Ectodermal cell (in vitro differentiated cells): ENCODE data around the gene HMGCS2.

Experiments
- H3K27ac ChIP-seq: 2 replicates; pipeline ENCODE4 v1.7.0; 2013; ENCODE audit warnings: mild to moderate bottlenecking, low read depth, low read length; ENCODE audit not compliant: insufficient read depth, poor library complexity, severe bottlenecking
- H3K27me3 ChIP-seq: 2 replicates; pipeline ENCODE4 v1.7.0; 2013; ENCODE audit warnings: mild to moderate bottlenecking, low read length; ENCODE audit not compliant: insufficient read depth, control insufficient read depth, poor library complexity, severe bottlenecking
- H3K36me3 ChIP-seq: one replicate; pipeline ENCODE4 v1.7.0; 2013; ENCODE audit warnings: low read length; ENCODE audit not compliant: control insufficient read depth, insufficient read depth
- H3K4me1 ChIP-seq: one replicate; pipeline ENCODE4 v1.7.0; 2013; ENCODE audit warnings: low read length; ENCODE audit not compliant: control insufficient read depth, insufficient read depth
- H3K4me3 ChIP-seq: 2 replicates; pipeline ENCODE4 v1.7.0; 2013; ENCODE audit warnings: low read depth, low read length, control low read depth; ENCODE audit not compliant: insufficient read depth
- H3K9me3 ChIP-seq: 2 replicates; pipeline ENCODE4 v1.7.0; 2013; ENCODE audit warnings: mild to moderate bottlenecking, low read length, moderate library complexity; ENCODE audit not compliant: control insufficient read depth
- WGBS, 2 experiments: methylation state at CpG; one replicate each; pipeline ENCODE4 v1.1.7; 2013; ENCODE audit warnings: missing lambda C conversion rate in 2 of 2; 5-methylcytosine and 5-hydroxymethylcytosine counted together

The HMGCS2 gene

GRCh38 chr1:119733754-119734153, 35.0 kb downstream of the HMGCS2 start:
- Histone ChIP-seq H3K27ac (no peak overlapping the region), H3K4me1 (peaks cover 4% of the 10 kb centered on the region), H3K9me3 (no peaks in the 10 kb centered on the region), H3K36me3 (peaks cover 43% of the 10 kb centered on the region), H3K4me3 (no peak overlapping the region), H3K27me3 (no peaks in the 10 kb centered on the region)
- WGBS, 2 experiments: 96 to 99% methylated on average over 3 of the region's 3 CpGs

GRCh38 chr1:119732465-119733168, 36.1 kb downstream of the HMGCS2 start:
- Histone ChIP-seq H3K27me3 (no peaks in the 10 kb centered on the region), H3K36me3 (peaks cover 52% of the 10 kb centered on the region), H3K9me3 (no peaks in the 10 kb centered on the region), H3K4me3 (no peak overlapping the region), H3K4me1 (peaks cover 4% of the 10 kb centered on the region), H3K27ac (no peak overlapping the region)
- 92 to 93% methylated on average over 11 of the region's 11 CpGs for WGBS, 2 experiments

- Histone ChIP-seq H3K4me3 (no peak overlapping the region), H3K27me3 (no peaks in the 10 kb centered on the region), H3K4me1 (peaks cover under 1% of the 10 kb centered on the region), H3K9me3 (no peaks in the 10 kb centered on the region), H3K36me3 (peaks cover 57% of the 10 kb centered on the region), H3K27ac (no peak overlapping the region)
- 93 to 95% methylated on average over 6 of the region's 6 CpGs for WGBS, 2 experiments
These were observed 36.8 kb downstream of the HMGCS2 start for GRCh38 chr1:119731741-119732430.

GRCh38 chr1:119731060-119731459, 37.6 kb downstream of the HMGCS2 start:
- WGBS, 2 experiments: 93 to 94% methylated on average over 5 of the region's 5 CpGs
- H3K27ac ChIP-seq: no peak overlapping the region
- H3K36me3 ChIP-seq: peaks cover 57% of the 10 kb centered on the region
- H3K27me3 ChIP-seq: no peaks in the 10 kb centered on the region
- no peaks in the 10 kb centered on the region for H3K4me1 ChIP-seq
- H3K9me3 ChIP-seq: no peaks in the 10 kb centered on the region
- no peak overlapping the region for H3K4me3 ChIP-seq

- no peaks in the 10 kb centered on the region for H3K9me3 ChIP-seq
- no peak overlapping the region for H3K4me3 ChIP-seq
- no peaks in the 10 kb centered on the region for H3K27me3 ChIP-seq
- no peak overlapping the region for H3K27ac ChIP-seq
- H3K4me1 ChIP-seq: no peaks in the 10 kb centered on the region
- H3K36me3 ChIP-seq: peaks cover 59% of the 10 kb centered on the region
These were observed 39.7 kb downstream of the HMGCS2 start for GRCh38 chr1:119729044-119729443.

- Histone ChIP-seq H3K36me3 (peaks cover 67% of the 10 kb centered on the region), H3K4me1 (no peaks in the 10 kb centered on the region), H3K27me3 (no peaks in the 10 kb centered on the region), H3K4me3 (no peak overlapping the region), H3K9me3 (no peaks in the 10 kb centered on the region), H3K27ac (no peak overlapping the region)
- 93 to 95% methylated on average over 1 of the region's 1 CpG for WGBS, 2 experiments
These were observed 40.7 kb downstream of the HMGCS2 start for GRCh38 chr1:119727991-119728390.

GRCh38 chr1:119725626-119726025, 43.1 kb downstream of the HMGCS2 start:
- Histone ChIP-seq H3K4me3 (no peak overlapping the region), H3K4me1 (no peaks in the 10 kb centered on the region), H3K36me3 (peaks cover 81% of the 10 kb centered on the region), H3K27me3 (no peaks in the 10 kb centered on the region), H3K27ac (no peak overlapping the region), H3K9me3 (no peaks in the 10 kb centered on the region)
- whole genome bisulfite sequencing, 2 experiments: 96 to 97% methylated on average over 5 of the region's 5 CpGs

- Histone ChIP-seq H3K4me1 (no peaks in the 10 kb centered on the region), H3K4me3 (no peak overlapping the region), H3K36me3 (peaks cover 79% of the 10 kb centered on the region), H3K27me3 (no peaks in the 10 kb centered on the region), H3K9me3 (no peaks in the 10 kb centered on the region), H3K27ac (no peak overlapping the region)
- WGBS, 2 experiments: 82 to 95% methylated on average over 7 to 8 of the region's 8 CpGs
These were observed 44.0 kb downstream of the HMGCS2 start for GRCh38 chr1:119724611-119725218.

- peaks cover 58% of the 10 kb centered on the region for H3K36me3 ChIP-seq
- no peak overlapping the region for H3K27ac ChIP-seq
- no peak overlapping the region for H3K4me3 ChIP-seq
- no peaks in the 10 kb centered on the region for H3K4me1 ChIP-seq
- no peaks in the 10 kb centered on the region for H3K9me3 ChIP-seq
- 93 to 97% methylated on average over 5 of the region's 5 CpGs for WGBS, 2 experiments
- H3K27me3 ChIP-seq: no peaks in the 10 kb centered on the region
These were observed 46.8 kb downstream of the HMGCS2 start for GRCh38 chr1:119721896-119722295.

- no peak overlapping the region for H3K4me3 ChIP-seq
- H3K27ac ChIP-seq: no peak overlapping the region
- 88 to 89% methylated on average over 11 of the region's 11 CpGs for WGBS, 2 experiments
- no peaks in the 10 kb centered on the region for H3K27me3 ChIP-seq
- H3K9me3 ChIP-seq: no peaks in the 10 kb centered on the region
- peaks cover 6% of the 10 kb centered on the region for H3K4me1 ChIP-seq
- H3K36me3 ChIP-seq: peaks cover 49% of the 10 kb centered on the region
These were observed 47.8 kb downstream of the HMGCS2 start for GRCh38 chr1:119720866-119721440.
